ENCODE measurements around the gene SAMD11. TPM values are rescaled to one million over a fixed set of nuclear protein-coding genes. Genes with fewer than 3 reads are reported as not detected.

SAMD11 gene
- total RNA-seq, 2 experiments from 2014 or later, result not detected

DNA sequence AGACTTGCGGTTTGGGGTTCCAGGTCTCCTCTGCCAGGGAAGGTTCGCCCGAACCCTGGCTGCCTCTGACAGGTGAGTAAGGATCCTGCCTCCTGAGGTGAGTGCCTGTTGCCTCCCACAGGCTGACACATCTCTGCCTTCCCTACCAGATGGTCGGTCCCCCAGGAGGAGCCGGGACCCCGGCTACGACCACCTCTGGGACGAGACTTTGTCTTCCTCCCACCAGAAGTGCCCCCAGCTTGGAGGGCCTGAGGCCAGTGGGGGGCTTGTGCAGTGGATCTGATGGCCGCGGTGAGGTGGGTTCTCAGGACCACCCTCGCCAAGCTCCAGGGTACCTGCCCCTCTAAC, 50.5 kb downstream of the SAMD11 start:
- peaks cover 7% of the 10 kb centered on the region for H3K4me1 Mint-ChIP-seq (ENCODE audit: low read depth)
- peaks cover 0 to 18% of the 10 kb centered on the region in 2 experiments for H3K9me3 ChIP-seq (ENCODE audit: control insufficient read depth in 1 of 2, insufficient read depth in 1 of 2, low read length in 2 of 2)
- ATAC-seq (ENCODE audit: poor library complexity) (no peak), DNase-seq (peak in 1 of 14 experiments; percentile 21)
- no peaks in the 10 kb centered on the region for H3K36me3 Mint-ChIP-seq (ENCODE audit: low read depth)
- peaks cover 23% of the 10 kb centered on the region for H3K27me3 Mint-ChIP-seq
- intact Hi-C loops (cut with DNase I, micrococcal nuclease), result no loop called here
- no peak for TF ChIP-seq CTCF (IDR thresholded peaks at IDR 0.05)
- ChIA-PET CTCF (interaction anchor here (0.7 kb wide), 1 partner anchor 70 kb away, joined by 3 read pairs; no protein-coding TSS in a partner anchor), POLR2A (no interaction called here)
- H3K9me3 Mint-ChIP-seq, result no peaks in the 10 kb centered on the region
- peaks cover 11% of the 10 kb centered on the region for H3K4me1 ChIP-seq (ENCODE audit: insufficient read depth, low read length)
- no peaks in the 10 kb centered on the region for H3K36me3 ChIP-seq (ENCODE audit: insufficient read depth, low read length)
- H3K27ac ChIP-seq (ENCODE audit: low read depth in 1 of 2, low read length in 2 of 2), result no peak overlapping the region
- H3K4me3 ChIP-seq (ENCODE audit: low read length), result no peak overlapping the region
- peaks cover 21 to 28% of the 10 kb centered on the region in 2 experiments for H3K27me3 ChIP-seq (ENCODE audit: control insufficient read depth in 1 of 2, insufficient read depth in 2 of 2, low read length in 2 of 2)
- no peak overlapping the region for H3K4me3 Mint-ChIP-seq
- H3K27ac Mint-ChIP-seq, result no peak overlapping the region

GRCh38 chr1:974687-975328, 51.1 kb downstream of the SAMD11 start:
- Mint-ChIP-seq H3K27ac (no peak overlapping the region), H3K4me1 (ENCODE audit: low read depth) (peaks cover 7% of the 10 kb centered on the region)
- intact Hi-C loops (cut with DNase I, micrococcal nuclease), result no loop called here

GRCh38 chr1:975365-975764, 51.6 kb downstream of the SAMD11 start:
- Mint-ChIP-seq H3K27me3 (peaks cover 16% of the 10 kb centered on the region), H3K4me1 (ENCODE audit: low read depth) (peaks cover 7% of the 10 kb centered on the region), H3K27ac (no peak overlapping the region), H3K9me3 (no peaks in the 10 kb centered on the region), H3K4me3 (no peak overlapping the region), H3K36me3 (ENCODE audit: low read depth) (no peaks in the 10 kb centered on the region)
- POLR2A ChIA-PET, result interaction anchor here (0.6 to 1.0 kb wide), 2 partner anchors 21 to 106 kb away, joined by 3 to 4 read pairs; no protein-coding TSS in a partner anchor
- H3K36me3 ChIP-seq (ENCODE audit: insufficient read depth, low read length), result no peaks in the 10 kb centered on the region
- DNase-seq (peak in 1 of 14 experiments; percentile 26), ATAC-seq (ENCODE audit: poor library complexity) (no peak)
- intact Hi-C loops (cut with DNase I, micrococcal nuclease), result no loop called here
- no peak overlapping the region for H3K4me3 ChIP-seq (ENCODE audit: low read length)
- H3K27ac ChIP-seq (ENCODE audit: low read depth in 1 of 2, low read length in 2 of 2), result no peak overlapping the region
- peaks cover 17 to 24% of the 10 kb centered on the region in 2 experiments for H3K27me3 ChIP-seq (ENCODE audit: control insufficient read depth in 1 of 2, insufficient read depth in 2 of 2, low read length in 2 of 2)
- no peak for TF ChIP-seq CTCF (IDR thresholded peaks at IDR 0.05)
- H3K9me3 ChIP-seq (ENCODE audit: control insufficient read depth in 1 of 2, insufficient read depth in 1 of 2, low read length in 2 of 2), result peaks cover 0 to 18% of the 10 kb centered on the region in 2 experiments
- H3K4me1 ChIP-seq (ENCODE audit: insufficient read depth, low read length), result peaks cover 11% of the 10 kb centered on the region
- CTCF ChIA-PET, result interaction anchor here (1.1 to 1.7 kb wide), 4 partner anchors 9 to 106 kb away, joined by 4 read pairs; no protein-coding TSS in a partner anchor

More at GRCh38 chr1:974687-975328, 51.1 kb downstream of the SAMD11 start:
- no peak overlapping the region for H3K4me3 ChIP-seq (ENCODE audit: low read length)
- Mint-ChIP-seq H3K4me3 (no peak overlapping the region), H3K9me3 (no peaks in the 10 kb centered on the region), H3K36me3 (ENCODE audit: low read depth) (no peaks in the 10 kb centered on the region), H3K27me3 (peaks cover 17% of the 10 kb centered on the region)
- H3K4me1 ChIP-seq (ENCODE audit: insufficient read depth, low read length), result peaks cover 11% of the 10 kb centered on the region
- POLR2A ChIA-PET, result no interaction called here
- no peaks in the 10 kb centered on the region for H3K36me3 ChIP-seq (ENCODE audit: insufficient read depth, low read length)
- ATAC-seq (ENCODE audit: poor library complexity), result no peak
- DNase-seq, result peak in 1 of 14 experiments; percentile 30
- CTCF ChIA-PET, result interaction anchor here (0.7 to 1.7 kb wide), 2 partner anchors 70 kb away, joined by 3 to 4 read pairs; no protein-coding TSS in a partner anchor
- no peak for TF ChIP-seq CTCF (IDR thresholded peaks at IDR 0.05)
- H3K27me3 ChIP-seq (ENCODE audit: control insufficient read depth in 1 of 2, insufficient read depth in 2 of 2, low read length in 2 of 2), result peaks cover 21 to 28% of the 10 kb centered on the region in 2 experiments
- peaks cover 0 to 18% of the 10 kb centered on the region in 2 experiments for H3K9me3 ChIP-seq (ENCODE audit: control insufficient read depth in 1 of 2, insufficient read depth in 1 of 2, low read length in 2 of 2)
- no peak overlapping the region for H3K27ac ChIP-seq (ENCODE audit: low read depth in 1 of 2, low read length in 2 of 2)
